Astrocyte (in vitro differentiated cells and primary cell): Measurements from ENCODE around the gene IL17RD. TPM values are rescaled to one million over a fixed set of nuclear protein-coding genes. Genes with fewer than 3 reads are reported as not detected.

ENCODE experiments used
- DNase-seq: peaks from one replicate; pipeline ENCODE4 v3.0.0-alpha.2; 2010; ENCODE audit warnings: low read depth
- FAIRE-seq: peaks from 2 replicates; lab custom pipeline; 2011; peaks lifted over from hg19 to GRCh38; lab: Jason Lieb, UNC
- H2AFZ ChIP-seq: 2 replicates; pipeline ENCODE4 v1.6.0; 2012; ENCODE audit warnings: low read depth, low read length, inconsistent platforms
- H3K27ac ChIP-seq: 2 replicates; pipeline ENCODE4 v1.5.1; 2011; ENCODE audit warnings: low read depth, low read length, inconsistent platforms
- H3K27me3 ChIP-seq: 2 replicates; pipeline ENCODE4 v1.6.0; 2011; ENCODE audit warnings: low read length, inconsistent platforms; ENCODE audit not compliant: insufficient read depth
- H3K36me3 ChIP-seq: 2 replicates; pipeline ENCODE4 v1.5.1; 2011; ENCODE audit warnings: low read length, inconsistent platforms; ENCODE audit not compliant: insufficient read depth
- H3K4me1 ChIP-seq: 2 replicates; pipeline ENCODE4 v1.5.1; 2011; ENCODE audit warnings: low read length, inconsistent platforms; ENCODE audit not compliant: insufficient read depth
- H3K4me2 ChIP-seq: 2 replicates; pipeline ENCODE4 v1.6.0; 2012; ENCODE audit warnings: low read length, inconsistent platforms
- H3K4me3 ChIP-seq: 2 replicates; pipeline ENCODE4 v1.5.1; 2011; ENCODE audit warnings: low read depth, mild to moderate bottlenecking, low read length, inconsistent platforms; ENCODE audit not compliant: insufficient read depth
- H3K79me2 ChIP-seq: 2 replicates; pipeline ENCODE4 v1.6.0; 2012; ENCODE audit warnings: mild to moderate bottlenecking, low read length, inconsistent platforms; ENCODE audit not compliant: insufficient read depth
- H3K9ac ChIP-seq: 2 replicates; pipeline ENCODE4 v1.6.0; 2012; ENCODE audit warnings: mild to moderate bottlenecking, low read length, inconsistent platforms
- H3K9me3 ChIP-seq: 2 replicates; pipeline ENCODE4 v1.5.1; 2012; ENCODE audit warnings: low read depth, mild to moderate bottlenecking, low read length, inconsistent platforms; ENCODE audit not compliant: insufficient read depth
- H4K20me1 ChIP-seq: 2 replicates; pipeline ENCODE4 v1.6.0; 2012; ENCODE audit warnings: low read length, inconsistent platforms; ENCODE audit not compliant: insufficient read depth
- H3K27ac Mint-ChIP-seq: one replicate; pipeline ENCODE4 v1.8.0; 2021; ENCODE audit warnings: mild to moderate bottlenecking, mixed read lengths; ENCODE audit not compliant: unreplicated experiment
- H3K27me3 Mint-ChIP-seq: one replicate; pipeline ENCODE4 v1.8.0; 2021; ENCODE audit warnings: low read depth, mixed read lengths; ENCODE audit not compliant: unreplicated experiment
- H3K36me3 Mint-ChIP-seq: one replicate; pipeline ENCODE4 v1.8.0; 2021; ENCODE audit warnings: low read depth, mixed read lengths; ENCODE audit not compliant: unreplicated experiment
- H3K4me1 Mint-ChIP-seq: one replicate; pipeline ENCODE4 v1.8.0; 2021; ENCODE audit warnings: low read depth, mixed read lengths; ENCODE audit not compliant: unreplicated experiment
- H3K4me3 Mint-ChIP-seq: one replicate; pipeline ENCODE4 v1.8.0; 2021; ENCODE audit warnings: mild to moderate bottlenecking, moderate library complexity, mixed read lengths; ENCODE audit not compliant: unreplicated experiment
- H3K9me3 Mint-ChIP-seq: one replicate; pipeline ENCODE4 v1.8.0; 2021; ENCODE audit warnings: mild to moderate bottlenecking, mixed read lengths; ENCODE audit not compliant: unreplicated experiment
- CTCF ChIP-seq: IDR thresholded peaks from 2 replicates; pipeline ENCODE4 v1.5.1; 2011; ENCODE audit warnings: low read depth, mild to moderate bottlenecking, inconsistent platforms, low read length, moderate library complexity; ENCODE audit not compliant: insufficient read depth
- EZH2 ChIP-seq: IDR thresholded peaks from 2 replicates; pipeline ENCODE4 v1.6.1; 2012; ENCODE audit warnings: mild to moderate bottlenecking, low read length, inconsistent platforms; ENCODE audit not compliant: insufficient read depth
- total RNA-seq: library from RNA; stranded (reverse); gene quantifications from 2 replicates; pipeline ENCODE4 v1.2.1, GENCODE V29; 2021

IL17RD gene
- total RNA-seq, 1 donor from 2014 or later: 13.0 TPM

GRCh38 chr3:57116501-57116900 is 48.7 kb downstream of the IL17RD start:
- FAIRE-seq: no peak
- DNase-seq: no peak
- Mint-ChIP-seq H3K27me3 (peaks cover under 1% of the 10 kb centered on the region), H3K36me3 (no peaks in the 10 kb centered on the region), H3K4me3 (no peak overlapping the region), H3K27ac (no peak overlapping the region), H3K4me1 (peaks cover 4% of the 10 kb centered on the region), H3K9me3 (no peaks in the 10 kb centered on the region)
- no peaks in the 10 kb centered on the region for H3K79me2 ChIP-seq
- peaks cover 9% of the 10 kb centered on the region for H3K4me1 ChIP-seq
- no peak overlapping the region for H3K4me3 ChIP-seq
- no peaks in the 10 kb centered on the region for H3K9me3 ChIP-seq
- H3K27me3 ChIP-seq: no peaks in the 10 kb centered on the region
- TF ChIP-seq EZH2 (no peak), CTCF (no peak)
- no peak overlapping the region for H3K4me2 ChIP-seq
- H3K36me3 ChIP-seq: no peaks in the 10 kb centered on the region
- no peak overlapping the region for H3K9ac ChIP-seq
- no peak overlapping the region for H2AFZ ChIP-seq
- peaks cover 3% of the 10 kb centered on the region for H4K20me1 ChIP-seq
- H3K27ac ChIP-seq: no peak overlapping the region

- H2AFZ ChIP-seq: no peak overlapping the region
- FAIRE-seq (no peak), DNase-seq (no peak)
- no peaks in the 10 kb centered on the region for H3K27me3 ChIP-seq
- no peaks in the 10 kb centered on the region for H4K20me1 ChIP-seq
- Mint-ChIP-seq H3K4me3 (no peak overlapping the region), H3K27ac (no peak overlapping the region), H3K27me3 (no peaks in the 10 kb centered on the region), H3K4me1 (peaks cover 6% of the 10 kb centered on the region), H3K9me3 (no peaks in the 10 kb centered on the region), H3K36me3 (peaks cover 4% of the 10 kb centered on the region)
- TF ChIP-seq EZH2 (no peak), CTCF (peak; percentile 14)
- no peaks in the 10 kb centered on the region for H3K79me2 ChIP-seq
- H3K9ac ChIP-seq: peak overlapping the region; percentile 15
- H3K4me2 ChIP-seq: peak overlapping the region; percentile 47
- no peaks in the 10 kb centered on the region for H3K9me3 ChIP-seq
- peaks cover 9% of the 10 kb centered on the region for H3K4me1 ChIP-seq
- no peak overlapping the region for H3K27ac ChIP-seq
- no peak overlapping the region for H3K4me3 ChIP-seq
- no peaks in the 10 kb centered on the region for H3K36me3 ChIP-seq
Observed at GRCh38 chr3:57112206-57112605, 52.9 kb downstream of the IL17RD start.

- TF ChIP-seq EZH2: no peak
- peaks cover 6% of the 10 kb centered on the region for H3K4me1 Mint-ChIP-seq
- Histone ChIP-seq H4K20me1 (no peaks in the 10 kb centered on the region), H3K4me2 (no peak overlapping the region), H3K79me2 (no peaks in the 10 kb centered on the region), H3K27me3 (no peaks in the 10 kb centered on the region), H3K9ac (no peak overlapping the region), H3K4me3 (no peak overlapping the region), H3K27ac (no peak overlapping the region), H2AFZ (no peak overlapping the region), H3K36me3 (no peaks in the 10 kb centered on the region), H3K9me3 (no peaks in the 10 kb centered on the region), H3K4me1 (peaks cover 9% of the 10 kb centered on the region)
- H3K27ac Mint-ChIP-seq: no peak overlapping the region
- H3K27me3 Mint-ChIP-seq: no peaks in the 10 kb centered on the region
- peaks cover 4% of the 10 kb centered on the region for H3K36me3 Mint-ChIP-seq
- DNase-seq (no peak), FAIRE-seq (no peak)
- H3K4me3 Mint-ChIP-seq: no peak overlapping the region
- no peaks in the 10 kb centered on the region for H3K9me3 Mint-ChIP-seq
Observed at GRCh38 chr3:57110798-57111197, 54.4 kb downstream of the IL17RD start.
